ENCODE data around the gene CAMK2D.

CAMK2D gene

DNA sequence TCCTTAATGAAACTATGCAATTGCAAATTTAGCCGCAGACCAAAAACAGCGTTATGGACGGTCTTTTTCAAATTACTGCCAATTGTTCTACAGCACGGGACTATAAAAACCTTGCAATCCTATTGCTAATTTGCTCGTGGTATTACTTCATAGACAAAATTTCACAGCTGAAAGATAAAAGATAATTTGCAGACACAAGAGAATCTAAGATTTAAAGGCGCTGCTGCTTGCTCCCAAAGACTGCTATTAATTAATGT, 1.4 kb upstream of the CAMK2D start:
- peak overlapping the region; percentile 91 for H3K27ac ChIP-seq
- peaks cover 3% of the 10 kb centered on the region for H3K36me3 ChIP-seq
- H3K4me3 ChIP-seq (ENCODE audit: low read depth, low read length) = peak overlapping the region; percentile 68
- no peaks in the 10 kb centered on the region for H3K9me3 ChIP-seq (ENCODE audit: severe bottlenecking)
- TF ChIP-seq, protein P1, sequence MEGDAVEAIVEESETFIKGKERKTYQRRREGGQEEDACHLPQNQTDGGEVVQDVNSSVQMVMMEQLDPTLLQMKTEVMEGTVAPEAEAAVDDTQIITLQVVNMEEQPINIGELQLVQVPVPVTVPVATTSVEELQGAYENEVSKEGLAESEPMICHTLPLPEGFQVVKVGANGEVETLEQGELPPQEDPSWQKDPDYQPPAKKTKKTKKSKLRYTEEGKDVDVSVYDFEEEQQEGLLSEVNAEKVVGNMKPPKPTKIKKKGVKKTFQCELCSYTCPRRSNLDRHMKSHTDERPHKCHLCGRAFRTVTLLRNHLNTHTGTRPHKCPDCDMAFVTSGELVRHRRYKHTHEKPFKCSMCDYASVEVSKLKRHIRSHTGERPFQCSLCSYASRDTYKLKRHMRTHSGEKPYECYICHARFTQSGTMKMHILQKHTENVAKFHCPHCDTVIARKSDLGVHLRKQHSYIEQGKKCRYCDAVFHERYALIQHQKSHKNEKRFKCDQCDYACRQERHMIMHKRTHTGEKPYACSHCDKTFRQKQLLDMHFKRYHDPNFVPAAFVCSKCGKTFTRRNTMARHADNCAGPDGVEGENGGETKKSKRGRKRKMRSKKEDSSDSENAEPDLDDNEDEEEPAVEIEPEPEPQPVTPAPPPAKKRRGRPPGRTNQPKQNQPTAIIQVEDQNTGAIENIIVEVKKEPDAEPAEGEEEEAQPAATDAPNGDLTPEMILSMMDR (IDR thresholded peaks at IDR 0.05; ENCODE audit: low read depth, low read length) = no peak
- no peaks in the 10 kb centered on the region for H3K27me3 ChIP-seq (ENCODE audit: insufficient read depth, low read depth, severe bottlenecking)
- DNase-seq = no peak

DNA sequence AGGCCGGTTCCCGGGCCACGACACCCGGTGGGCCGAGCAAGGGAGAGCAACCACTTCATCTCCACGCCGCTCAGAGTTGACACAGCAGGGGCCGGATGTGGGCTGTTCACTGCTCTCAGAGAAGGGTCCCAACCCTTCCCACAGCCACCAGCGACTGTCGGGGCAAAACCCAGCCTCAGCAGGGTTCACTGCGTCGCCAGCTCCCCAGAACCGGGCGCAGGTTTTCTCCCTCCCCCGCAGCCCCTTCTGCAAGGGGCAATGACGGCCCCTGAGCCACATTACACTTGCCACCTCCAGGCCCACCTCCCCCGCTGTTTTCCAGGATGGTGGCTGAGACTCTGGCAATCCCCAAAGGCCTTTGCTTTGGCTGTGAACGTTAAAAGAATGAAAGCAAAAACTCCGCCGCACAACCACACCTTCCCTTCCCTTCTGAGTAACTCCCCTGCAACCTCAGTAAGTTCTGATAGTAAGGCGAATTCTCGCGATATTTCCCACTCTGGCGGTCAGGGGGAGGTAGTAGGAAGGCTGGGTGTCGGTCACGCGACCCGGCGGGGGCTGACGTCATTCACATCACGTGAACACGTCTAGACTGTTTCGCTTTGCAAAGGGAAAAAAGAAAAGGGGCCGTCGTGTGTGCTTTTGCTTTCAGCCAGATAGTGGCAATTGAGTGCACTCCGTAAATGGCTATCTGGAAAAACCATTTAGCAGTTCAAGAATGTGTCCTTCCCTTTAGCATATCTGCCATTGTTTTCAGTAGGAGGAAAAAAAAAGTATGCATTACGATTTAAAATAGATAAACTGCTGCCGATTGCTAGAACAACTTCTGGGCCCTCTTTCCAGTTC, 869 bp upstream of the CAMK2D start:
- peak overlapping the region; percentile 68 for H3K4me3 ChIP-seq (ENCODE audit: low read depth, low read length)
- no peaks in the 10 kb centered on the region for H3K9me3 ChIP-seq (ENCODE audit: severe bottlenecking)
- H3K27me3 ChIP-seq (ENCODE audit: insufficient read depth, low read depth, severe bottlenecking) = no peaks in the 10 kb centered on the region
- TF ChIP-seq, protein P1 (IDR thresholded peaks at IDR 0.05; ENCODE audit: low read depth, low read length) = no peak
- peaks cover 3% of the 10 kb centered on the region for H3K36me3 ChIP-seq
- peak; percentile 100 for DNase-seq
- H3K27ac ChIP-seq = peak overlapping the region; percentile 91

- no peaks in the 10 kb centered on the region for H3K27me3 ChIP-seq (ENCODE audit: insufficient read depth, low read depth, severe bottlenecking)
- peaks cover 3% of the 10 kb centered on the region for H3K36me3 ChIP-seq
- H3K27ac ChIP-seq = peak overlapping the region; percentile 91
- H3K4me3 ChIP-seq (ENCODE audit: low read depth, low read length) = peak overlapping the region; percentile 68
- TF ChIP-seq, protein P1 (IDR thresholded peaks at IDR 0.05; ENCODE audit: low read depth, low read length) = no peak
- DNase-seq = peak; percentile 80
- no peaks in the 10 kb centered on the region for H3K9me3 ChIP-seq (ENCODE audit: severe bottlenecking)
These were observed 531 bp downstream of the CAMK2D start for GRCh38 chr4:113760795-113761619.

GRCh38 chr4:113760094-113760794, 1.3 kb downstream of the CAMK2D start:
- Histone ChIP-seq H3K9me3 (ENCODE audit: severe bottlenecking) (no peaks in the 10 kb centered on the region), H3K4me3 (ENCODE audit: low read depth, low read length) (peak overlapping the region; percentile 68), H3K36me3 (peaks cover 3% of the 10 kb centered on the region), H3K27me3 (ENCODE audit: insufficient read depth, low read depth, severe bottlenecking) (no peaks in the 10 kb centered on the region), H3K27ac (peak overlapping the region; percentile 91)
- TF ChIP-seq, protein P1 (IDR thresholded peaks at IDR 0.05; ENCODE audit: low read depth, low read length) = no peak
- DNase-seq = peak; percentile 40

- Histone ChIP-seq H3K27ac (peak overlapping the region; percentile 91), H3K36me3 (peaks cover 3% of the 10 kb centered on the region), H3K27me3 (ENCODE audit: insufficient read depth, low read depth, severe bottlenecking) (no peaks in the 10 kb centered on the region), H3K9me3 (ENCODE audit: severe bottlenecking) (no peaks in the 10 kb centered on the region), H3K4me3 (ENCODE audit: low read depth, low read length) (peak overlapping the region; percentile 68)
- no peak for DNase-seq
- TF ChIP-seq, protein P1 (IDR thresholded peaks at IDR 0.05; ENCODE audit: low read depth, low read length) = no peak
These were observed 1.8 kb downstream of the CAMK2D start for GRCh38 chr4:113759696-113760093.

Data from WERI-Rb-1 (cell line).